ENCODE data around the gene PI4KB. TPM values are rescaled to one million over a fixed set of nuclear protein-coding genes. Genes with fewer than 3 reads are reported as not detected.

Gene PI4KB
- total RNA-seq, 1 donor from 2014 or later = 65.0 TPM

DNA sequence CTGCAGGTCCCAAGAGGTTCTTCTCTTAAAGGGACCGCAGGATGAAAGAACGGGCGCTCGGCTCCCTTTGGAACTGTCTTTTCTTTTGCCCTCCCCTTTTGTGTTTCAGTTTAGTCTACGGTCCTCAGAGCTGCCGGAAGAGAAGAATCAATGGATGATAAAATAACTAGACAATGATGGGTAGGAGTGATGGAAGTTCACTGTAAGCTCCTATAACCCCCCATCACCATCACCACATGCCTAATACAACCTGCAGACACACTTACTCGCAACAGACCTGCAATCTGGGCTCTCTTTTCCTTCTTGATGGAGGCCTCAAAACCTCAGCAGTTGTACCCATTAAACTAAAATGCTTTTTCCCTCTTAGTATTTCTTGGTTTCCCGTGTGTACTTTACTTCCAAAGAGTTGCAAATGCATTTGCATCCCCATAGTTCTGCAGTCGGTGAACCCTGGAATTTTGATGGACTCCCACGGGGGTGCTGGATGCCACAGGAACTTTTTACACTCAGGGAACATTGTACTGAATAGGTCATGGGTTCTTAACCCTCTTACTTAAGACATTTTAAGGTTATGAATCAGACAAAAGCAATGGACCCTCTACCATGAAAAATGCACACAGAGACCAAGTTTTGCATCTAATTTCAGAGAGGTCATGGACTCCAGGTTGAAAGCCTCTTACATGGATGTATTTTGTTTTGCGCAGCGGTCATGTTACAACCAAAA lies 20.5 kb upstream of the PI4KB start:
- no peak for ATAC-seq
- DNase-seq = no peak
- intact Hi-C loops (cut with DNase I) = no loop called here
- Histone ChIP-seq H3K9me3 (no peaks in the 10 kb centered on the region), H3K36me3 (peaks cover 12% of the 10 kb centered on the region), H3K4me3 (peak overlapping the region; percentile 76), H3K27ac (peak overlapping the region; percentile 93), H3K4me1 (peaks cover 14% of the 10 kb centered on the region), H3K27me3 (no peaks in the 10 kb centered on the region)
- TF ChIP-seq, protein P1, sequence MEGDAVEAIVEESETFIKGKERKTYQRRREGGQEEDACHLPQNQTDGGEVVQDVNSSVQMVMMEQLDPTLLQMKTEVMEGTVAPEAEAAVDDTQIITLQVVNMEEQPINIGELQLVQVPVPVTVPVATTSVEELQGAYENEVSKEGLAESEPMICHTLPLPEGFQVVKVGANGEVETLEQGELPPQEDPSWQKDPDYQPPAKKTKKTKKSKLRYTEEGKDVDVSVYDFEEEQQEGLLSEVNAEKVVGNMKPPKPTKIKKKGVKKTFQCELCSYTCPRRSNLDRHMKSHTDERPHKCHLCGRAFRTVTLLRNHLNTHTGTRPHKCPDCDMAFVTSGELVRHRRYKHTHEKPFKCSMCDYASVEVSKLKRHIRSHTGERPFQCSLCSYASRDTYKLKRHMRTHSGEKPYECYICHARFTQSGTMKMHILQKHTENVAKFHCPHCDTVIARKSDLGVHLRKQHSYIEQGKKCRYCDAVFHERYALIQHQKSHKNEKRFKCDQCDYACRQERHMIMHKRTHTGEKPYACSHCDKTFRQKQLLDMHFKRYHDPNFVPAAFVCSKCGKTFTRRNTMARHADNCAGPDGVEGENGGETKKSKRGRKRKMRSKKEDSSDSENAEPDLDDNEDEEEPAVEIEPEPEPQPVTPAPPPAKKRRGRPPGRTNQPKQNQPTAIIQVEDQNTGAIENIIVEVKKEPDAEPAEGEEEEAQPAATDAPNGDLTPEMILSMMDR (IDR thresholded peaks at IDR 0.05) = no peak

DNA sequence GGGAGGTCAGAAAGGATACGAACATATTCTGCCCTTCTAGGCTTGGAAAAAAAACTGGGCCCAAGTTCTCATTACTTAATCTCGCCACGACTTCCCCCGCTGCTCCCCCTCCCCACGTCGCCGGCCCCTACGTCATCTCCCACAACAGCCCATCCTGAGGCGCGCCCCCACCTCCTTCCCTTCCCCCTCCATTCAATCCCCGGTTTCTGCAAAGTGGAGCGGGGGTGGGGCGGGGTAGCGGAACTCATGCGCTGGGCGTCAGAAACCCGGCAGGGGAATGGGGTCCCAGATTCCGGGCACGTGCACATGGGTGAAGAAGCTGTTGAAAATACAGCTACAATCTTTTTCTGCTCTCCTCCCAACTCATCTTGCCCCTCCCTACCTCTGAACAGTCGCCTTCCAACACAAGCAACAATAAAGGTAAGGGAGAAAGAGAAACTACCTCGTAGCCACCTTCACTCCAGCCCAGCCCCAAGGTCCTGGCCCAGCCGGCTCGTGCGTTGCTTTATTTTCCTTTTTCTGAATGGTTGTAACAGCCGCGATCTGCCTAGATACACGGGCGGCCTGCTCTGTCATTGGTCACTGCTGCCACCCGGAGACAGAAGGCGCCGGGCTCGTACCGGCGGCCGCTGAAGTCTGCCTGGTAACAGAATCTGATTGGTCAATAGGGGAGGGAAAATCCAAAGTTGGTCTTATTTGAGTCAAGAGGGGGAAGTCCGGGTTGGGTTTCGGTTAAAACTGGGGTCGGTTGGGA lies 19.7 kb upstream of the PI4KB start, which contains the start of gene RFX5:
TSS of gene RFX5 (minus strand) at position 484 of the 754 bp plus-strand sequence. CDS start 932 bp downstream, outside the sequence.
- Histone ChIP-seq H3K27me3 (no peaks in the 10 kb centered on the region), H3K4me1 (peaks cover 14% of the 10 kb centered on the region), H3K36me3 (peaks cover 19% of the 10 kb centered on the region), H3K27ac (peak within 1 kb of the TSS; percentile 93), H3K9me3 (no peaks in the 10 kb centered on the region), H3K4me3 (peak within 1 kb of the TSS; percentile 76)
- TF ChIP-seq, protein P1 (IDR thresholded peaks at IDR 0.05) = no peak
- intact Hi-C loops (cut with DNase I) = no loop called here
- ATAC-seq (peak; percentile 97), DNase-seq (peak; percentile 96)

DNA sequence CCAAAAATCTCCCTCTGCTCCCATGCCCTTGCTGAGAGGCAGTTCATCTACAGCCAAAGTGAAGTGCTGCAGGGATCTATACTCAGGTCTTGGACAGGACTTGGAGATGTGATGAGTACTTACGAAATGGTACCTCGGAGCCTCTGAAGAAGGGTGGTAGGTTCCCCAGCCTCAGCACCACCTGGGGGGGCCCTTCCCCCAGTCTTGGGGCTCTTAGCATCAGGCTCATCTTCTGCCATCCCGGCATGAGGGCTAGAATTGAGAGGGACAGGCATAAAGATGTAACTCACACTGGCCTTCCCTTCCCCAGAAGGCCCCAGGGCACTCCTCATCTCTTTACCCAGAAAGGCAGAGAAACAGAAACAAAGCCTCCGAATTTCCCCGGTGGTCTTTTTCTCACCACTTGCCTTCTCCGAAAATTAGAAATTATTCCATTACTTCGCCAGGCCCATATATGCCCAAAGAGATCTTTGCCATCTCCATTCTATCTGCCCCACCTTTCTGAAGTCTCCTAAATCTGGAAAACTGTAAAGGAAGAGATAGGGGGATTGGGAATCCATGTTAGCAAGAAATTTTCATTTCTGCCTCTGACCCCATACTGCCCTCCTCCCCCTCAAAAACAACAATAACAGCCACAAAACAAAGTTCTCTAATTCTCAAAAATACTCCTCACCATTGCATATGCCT lies 19.0 kb upstream of the PI4KB start:
- ATAC-seq (no peak), DNase-seq (no peak)
- intact Hi-C loops (cut with DNase I) = no loop called here
- H3K36me3 ChIP-seq = peaks cover 19% of the 10 kb centered on the region
- H3K4me3 ChIP-seq = peak overlapping the region; percentile 76
- peak overlapping the region; percentile 93 for H3K27ac ChIP-seq
- no peaks in the 10 kb centered on the region for H3K9me3 ChIP-seq
- TF ChIP-seq, protein P1 (IDR thresholded peaks at IDR 0.05) = no peak
- H3K27me3 ChIP-seq = no peaks in the 10 kb centered on the region
- peaks cover 14% of the 10 kb centered on the region for H3K4me1 ChIP-seq

DNA sequence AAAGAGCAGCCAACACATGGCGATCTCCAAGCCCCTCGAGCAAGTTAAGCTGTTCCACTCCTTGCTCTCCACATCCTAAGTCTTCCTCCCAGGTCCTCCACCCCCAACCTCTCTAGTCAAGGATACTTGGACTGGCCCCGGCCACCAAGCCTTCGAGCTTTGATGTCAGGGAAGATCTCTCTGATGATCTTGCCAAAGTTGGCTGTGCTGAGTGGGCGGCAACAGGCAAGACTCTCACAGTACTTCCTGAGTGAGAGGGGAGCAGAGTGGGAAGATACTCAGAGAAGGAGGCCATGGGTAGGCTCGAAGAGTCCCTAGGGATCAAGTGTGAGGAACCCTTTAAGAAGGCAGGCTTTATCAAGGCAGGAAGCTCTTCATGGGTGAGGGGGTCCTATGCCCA lies 17.1 kb upstream of the PI4KB start:
- Histone ChIP-seq H3K4me1 (peaks cover 17% of the 10 kb centered on the region), H3K27ac (no peak overlapping the region), H3K9me3 (no peaks in the 10 kb centered on the region), H3K27me3 (no peaks in the 10 kb centered on the region), H3K36me3 (peaks cover 19% of the 10 kb centered on the region), H3K4me3 (no peak overlapping the region)
- DNase-seq = no peak
- no peak for ATAC-seq
- TF ChIP-seq, protein P1 (IDR thresholded peaks at IDR 0.05) = no peak
- intact Hi-C loops (cut with DNase I) = no loop called here

DNA sequence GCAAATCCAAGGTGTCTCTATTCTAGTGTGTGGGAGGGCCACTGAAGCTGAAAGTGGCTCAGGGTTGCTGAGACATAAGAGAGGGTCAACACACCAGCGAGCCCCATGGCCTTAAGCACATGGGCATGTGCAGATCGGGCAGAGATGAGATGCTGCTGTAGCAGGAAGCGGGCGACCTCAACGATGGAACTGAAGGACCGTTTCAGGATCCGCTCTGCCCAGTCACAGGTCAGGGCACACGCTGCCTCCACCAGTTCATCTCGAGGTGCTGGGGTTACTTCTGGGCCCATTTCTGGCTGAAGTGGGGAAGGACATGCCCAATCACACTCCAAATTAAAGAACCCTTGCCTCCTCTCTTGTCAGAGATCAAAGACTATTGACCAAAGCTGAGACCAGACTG lies 16.4 kb upstream of the PI4KB start:
- TF ChIP-seq, protein P1 (IDR thresholded peaks at IDR 0.05) = no peak
- Histone ChIP-seq H3K36me3 (peaks cover 19% of the 10 kb centered on the region), H3K9me3 (no peaks in the 10 kb centered on the region), H3K4me3 (no peak overlapping the region), H3K4me1 (peaks cover 17% of the 10 kb centered on the region), H3K27me3 (no peaks in the 10 kb centered on the region), H3K27ac (no peak overlapping the region)
- no peak for DNase-seq
- no peak for ATAC-seq
- intact Hi-C loops (cut with DNase I) = no loop called here
